ENCODE measurements around the gene SH3BGRL2.

DNA sequence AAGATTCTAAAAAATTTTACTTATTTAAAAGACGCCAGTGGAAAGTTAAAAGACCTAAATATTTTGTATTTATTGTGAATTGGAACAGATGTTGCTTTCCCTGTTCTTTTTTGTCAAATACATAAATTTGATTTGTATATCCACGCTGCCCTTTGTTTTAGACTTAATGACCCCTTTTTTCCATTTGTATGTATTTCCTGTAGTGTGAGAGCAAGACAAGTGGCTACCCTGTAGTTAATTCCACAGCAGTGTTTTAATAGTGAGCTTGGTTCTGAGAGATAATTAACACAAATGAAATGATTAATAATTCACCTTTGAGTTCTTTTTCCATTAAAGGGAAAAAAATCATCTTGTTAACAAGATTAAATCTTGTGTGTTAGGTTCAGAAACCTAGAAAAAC lies 16.6 kb downstream of the SH3BGRL2 start:
- TF ChIP-seq CTCF (IDR thresholded peaks at IDR 0.05) (no peak), POLR2A (IDR thresholded peaks at IDR 0.05) (no peak), EP300 (IDR thresholded peaks at IDR 0.05) (no peak), POLR2AphosphoS5 (IDR thresholded peaks at IDR 0.05) (no peak)

Data from gastroesophageal sphincter (tissue), 3 donors.